SK-N-SH (cell line): ENCODE measurements around the gene NME3.

Source experiments
- CTCF ChIP-seq: fragments of 200-600 bp; sonication (generic); IDR thresholded peaks from 2 replicates; pipeline ENCODE4 v1.6.1; 2017; ENCODE audit warnings: antibody characterized with exemption, mild to moderate bottlenecking, moderate library complexity
- EZH2phosphoT487 ChIP-seq: fragments of 200-600 bp; sonication (generic); IDR thresholded peaks from 2 replicates; pipeline ENCODE4 v1.6.1; 2017; ENCODE audit warnings: low read depth, mixed run types, mild to moderate bottlenecking, antibody characterized with exemption, moderate library complexity, borderline replicate concordance
- JUND ChIP-seq: IDR thresholded peaks from 2 replicates; pipeline ENCODE4 v1.4.0; 2012
- SIN3A ChIP-seq: IDR thresholded peaks from 2 replicates; pipeline ENCODE4 v1.6.1; 2012; ENCODE audit warnings: low read depth, mild to moderate bottlenecking, low read length, moderate library complexity, borderline replicate concordance
- YY1 ChIP-seq: IDR thresholded peaks from 2 replicates; pipeline ENCODE4 v1.4.0; 2012; ENCODE audit warnings: low read depth, mild to moderate bottlenecking
- TF ChIP-seq, protein P1 (sequence below): IDR thresholded peaks from 2 replicates; pipeline ENCODE4 v1.4.0; 2012; ENCODE audit warnings: low read depth

DNA sequence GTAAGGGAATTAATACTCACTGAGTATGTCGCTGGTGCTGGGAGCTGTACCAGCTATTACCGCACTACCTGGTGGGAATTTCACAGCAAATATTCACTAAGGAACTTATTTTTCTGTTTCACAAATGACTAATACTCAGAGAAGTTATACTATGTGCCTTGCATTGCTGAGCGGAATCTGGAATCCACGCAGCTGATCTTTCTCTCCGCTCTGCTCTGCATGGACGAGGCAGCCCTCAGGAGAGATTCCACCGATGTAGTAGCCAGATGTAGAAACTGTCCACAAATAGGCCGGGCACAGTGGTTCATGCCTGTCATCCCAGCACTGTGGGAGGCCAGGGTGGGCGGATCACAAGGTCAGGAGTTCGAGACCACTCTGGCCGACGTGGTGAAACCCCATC is 17.1 kb downstream of the NME3 start:
- TF ChIP-seq EZH2phosphoT487 (no peak), JUND (no peak), YY1 (no peak), SIN3A (no peak), CTCF (no peak)
- TF ChIP-seq, protein P1, sequence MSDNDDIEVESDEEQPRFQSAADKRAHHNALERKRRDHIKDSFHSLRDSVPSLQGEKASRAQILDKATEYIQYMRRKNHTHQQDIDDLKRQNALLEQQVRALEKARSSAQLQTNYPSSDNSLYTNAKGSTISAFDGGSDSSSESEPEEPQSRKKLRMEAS, result no peak
